SW 1271 (cell line): ENCODE measurements around the gene DCC.

Experiments used
- DNase-seq, 2 experiments: peaks; one replicate each; lab custom pipeline; 2025; lab: John Stamatoyannopoulos, UW

The DCC gene

GRCh38 chr18:52510139-52510538, 170.1 kb downstream of the DCC start:
- no peak for DNase-seq

GRCh38 chr18:52518086-52518485, 178.1 kb downstream of the DCC start:
- DNase-seq = no peak

GRCh38 chr18:52519021-52519420, 179.0 kb downstream of the DCC start:
- DNase-seq = no peak

- no peak for DNase-seq
Measured at GRCh38 chr18:52523566-52523965, 183.6 kb downstream of the DCC start.

GRCh38 chr18:52531836-52532235, 191.8 kb downstream of the DCC start:
- no peak for DNase-seq

GRCh38 chr18:52536039-52536438, 196.0 kb downstream of the DCC start:
- no peak for DNase-seq

GRCh38 chr18:52537261-52537660, 197.3 kb downstream of the DCC start:
- DNase-seq = no peak

- no peak for DNase-seq
Measured at GRCh38 chr18:52541056-52541455, 201.1 kb downstream of the DCC start.

- DNase-seq = no peak
Measured at GRCh38 chr18:52544086-52544485, 204.1 kb downstream of the DCC start.

GRCh38 chr18:52546686-52547346, 206.8 kb downstream of the DCC start:
- no peak for DNase-seq

- DNase-seq = no peak
Measured at GRCh38 chr18:52553441-52553840, 213.4 kb downstream of the DCC start.

GRCh38 chr18:52554180-52554579, 214.2 kb downstream of the DCC start:
- DNase-seq = no peak

GRCh38 chr18:52567360-52567759, 227.4 kb downstream of the DCC start:
- no peak for DNase-seq

- DNase-seq = no peak
Measured at GRCh38 chr18:52569492-52569891, 229.5 kb downstream of the DCC start.

GRCh38 chr18:52570975-52571374, 231.0 kb downstream of the DCC start:
- no peak for DNase-seq

- no peak for DNase-seq
Measured at GRCh38 chr18:52572036-52573000, 232.3 kb downstream of the DCC start.

GRCh38 chr18:52577795-52578194, 237.8 kb downstream of the DCC start:
- no peak for DNase-seq

GRCh38 chr18:52582061-52582460, 242.1 kb downstream of the DCC start:
- DNase-seq = no peak

GRCh38 chr18:52582516-52582915, 242.5 kb downstream of the DCC start:
- no peak for DNase-seq

GRCh38 chr18:52588931-52589330, 248.9 kb downstream of the DCC start:
- DNase-seq = no peak

GRCh38 chr18:52596748-52597435, 256.9 kb downstream of the DCC start:
- DNase-seq = no peak

GRCh38 chr18:52598921-52599320, 258.9 kb downstream of the DCC start:
- DNase-seq = no peak

- no peak for DNase-seq
Measured at GRCh38 chr18:52602820-52603219, 262.8 kb downstream of the DCC start.
